ENCODE measurements around the gene RSL24D1.

RSL24D1 gene

GRCh38 chr15:55196458-55197361 lies at the start of gene RSL24D1:
RSL24D1 (minus strand) TSS chr15:55196941; CDS start chr15:55196890, 51 bp downstream.
- peak within 1 kb of the TSS; percentile 99 for H3K9ac ChIP-seq (ENCODE audit: low read depth, low read length)
- H3K4me1 ChIP-seq (ENCODE audit: control insufficient read depth, insufficient read depth, low read length), result peaks cover 7% of the 10 kb centered on the region
- no peaks in the 10 kb centered on the region for H3K27me3 ChIP-seq (ENCODE audit: control insufficient read depth, insufficient read depth, low read length)
- H3K4me3 ChIP-seq (ENCODE audit: low read depth, low read length), result peak within 1 kb of the TSS; percentile 97
- no peaks in the 10 kb centered on the region for H3K9me3 ChIP-seq (ENCODE audit: control insufficient read depth, insufficient read depth, low read length)
- peaks cover 4% of the 10 kb centered on the region for H3K36me3 ChIP-seq (ENCODE audit: control insufficient read depth, insufficient read depth, low read length)

GRCh38 chr15:55245059-55245458 lies 48.3 kb upstream of the RSL24D1 start:
- H3K4me1 ChIP-seq (ENCODE audit: control insufficient read depth, insufficient read depth, low read length), result peaks cover 2% of the 10 kb centered on the region

GRCh38 chr15:55241891-55242290 lies 45.1 kb upstream of the RSL24D1 start:
- Histone ChIP-seq H3K9ac (ENCODE audit: low read depth, low read length) (no peak overlapping the region), H3K4me3 (ENCODE audit: low read depth, low read length) (no peak overlapping the region), H3K9me3 (ENCODE audit: control insufficient read depth, insufficient read depth, low read length) (no peaks in the 10 kb centered on the region), H3K36me3 (ENCODE audit: control insufficient read depth, insufficient read depth, low read length) (no peaks in the 10 kb centered on the region), H3K4me1 (ENCODE audit: control insufficient read depth, insufficient read depth, low read length) (no peaks in the 10 kb centered on the region), H3K27me3 (ENCODE audit: control insufficient read depth, insufficient read depth, low read length) (no peaks in the 10 kb centered on the region)

More at GRCh38 chr15:55245059-55245458, 48.3 kb upstream of the RSL24D1 start:
- Histone ChIP-seq H3K9me3 (ENCODE audit: control insufficient read depth, insufficient read depth, low read length) (no peaks in the 10 kb centered on the region), H3K27me3 (ENCODE audit: control insufficient read depth, insufficient read depth, low read length) (no peaks in the 10 kb centered on the region), H3K36me3 (ENCODE audit: control insufficient read depth, insufficient read depth, low read length) (no peaks in the 10 kb centered on the region), H3K4me3 (ENCODE audit: low read depth, low read length) (no peak overlapping the region), H3K9ac (ENCODE audit: low read depth, low read length) (no peak overlapping the region)

- H3K9ac ChIP-seq (ENCODE audit: low read depth, low read length), result no peak overlapping the region
- H3K9me3 ChIP-seq (ENCODE audit: control insufficient read depth, insufficient read depth, low read length), result no peaks in the 10 kb centered on the region
- H3K4me1 ChIP-seq (ENCODE audit: control insufficient read depth, insufficient read depth, low read length), result no peaks in the 10 kb centered on the region
- H3K27me3 ChIP-seq (ENCODE audit: control insufficient read depth, insufficient read depth, low read length), result no peaks in the 10 kb centered on the region
- no peaks in the 10 kb centered on the region for H3K36me3 ChIP-seq (ENCODE audit: control insufficient read depth, insufficient read depth, low read length)
- no peak overlapping the region for H3K4me3 ChIP-seq (ENCODE audit: low read depth, low read length)
Measured at GRCh38 chr15:55241186-55241585, 44.4 kb upstream of the RSL24D1 start.

- H3K27me3 ChIP-seq (ENCODE audit: control insufficient read depth, insufficient read depth, low read length), result no peaks in the 10 kb centered on the region
- no peak overlapping the region for H3K4me3 ChIP-seq (ENCODE audit: low read depth, low read length)
- no peaks in the 10 kb centered on the region for H3K4me1 ChIP-seq (ENCODE audit: control insufficient read depth, insufficient read depth, low read length)
- no peaks in the 10 kb centered on the region for H3K9me3 ChIP-seq (ENCODE audit: control insufficient read depth, insufficient read depth, low read length)
- no peaks in the 10 kb centered on the region for H3K36me3 ChIP-seq (ENCODE audit: control insufficient read depth, insufficient read depth, low read length)
- H3K9ac ChIP-seq (ENCODE audit: low read depth, low read length), result no peak overlapping the region
Measured at GRCh38 chr15:55240125-55240760, 43.5 kb upstream of the RSL24D1 start.

GRCh38 chr15:55239440-55240124 lies 42.8 kb upstream of the RSL24D1 start:
- Histone ChIP-seq H3K9ac (ENCODE audit: low read depth, low read length) (no peak overlapping the region), H3K36me3 (ENCODE audit: control insufficient read depth, insufficient read depth, low read length) (no peaks in the 10 kb centered on the region), H3K4me1 (ENCODE audit: control insufficient read depth, insufficient read depth, low read length) (no peaks in the 10 kb centered on the region), H3K9me3 (ENCODE audit: control insufficient read depth, insufficient read depth, low read length) (no peaks in the 10 kb centered on the region), H3K4me3 (ENCODE audit: low read depth, low read length) (no peak overlapping the region), H3K27me3 (ENCODE audit: control insufficient read depth, insufficient read depth, low read length) (no peaks in the 10 kb centered on the region)

- H3K36me3 ChIP-seq (ENCODE audit: control insufficient read depth, insufficient read depth, low read length), result no peaks in the 10 kb centered on the region
Measured at GRCh38 chr15:55238877-55239276, 42.1 kb upstream of the RSL24D1 start.

GRCh38 chr15:55237219-55238130 lies 40.7 kb upstream of the RSL24D1 start:
- Histone ChIP-seq H3K9ac (ENCODE audit: low read depth, low read length) (no peak overlapping the region), H3K4me1 (ENCODE audit: control insufficient read depth, insufficient read depth, low read length) (no peaks in the 10 kb centered on the region), H3K27me3 (ENCODE audit: control insufficient read depth, insufficient read depth, low read length) (no peaks in the 10 kb centered on the region), H3K9me3 (ENCODE audit: control insufficient read depth, insufficient read depth, low read length) (no peaks in the 10 kb centered on the region), H3K36me3 (ENCODE audit: control insufficient read depth, insufficient read depth, low read length) (no peaks in the 10 kb centered on the region), H3K4me3 (ENCODE audit: low read depth, low read length) (no peak overlapping the region)

More at GRCh38 chr15:55238877-55239276, 42.1 kb upstream of the RSL24D1 start:
- Histone ChIP-seq H3K4me3 (ENCODE audit: low read depth, low read length) (no peak overlapping the region), H3K9me3 (ENCODE audit: control insufficient read depth, insufficient read depth, low read length) (no peaks in the 10 kb centered on the region), H3K4me1 (ENCODE audit: control insufficient read depth, insufficient read depth, low read length) (no peaks in the 10 kb centered on the region), H3K9ac (ENCODE audit: low read depth, low read length) (no peak overlapping the region), H3K27me3 (ENCODE audit: control insufficient read depth, insufficient read depth, low read length) (no peaks in the 10 kb centered on the region)

- Histone ChIP-seq H3K9me3 (ENCODE audit: control insufficient read depth, insufficient read depth, low read length) (no peaks in the 10 kb centered on the region), H3K36me3 (ENCODE audit: control insufficient read depth, insufficient read depth, low read length) (no peaks in the 10 kb centered on the region), H3K9ac (ENCODE audit: low read depth, low read length) (no peak overlapping the region), H3K4me3 (ENCODE audit: low read depth, low read length) (no peak overlapping the region), H3K4me1 (ENCODE audit: control insufficient read depth, insufficient read depth, low read length) (no peaks in the 10 kb centered on the region), H3K27me3 (ENCODE audit: control insufficient read depth, insufficient read depth, low read length) (no peaks in the 10 kb centered on the region)
Measured at GRCh38 chr15:55235546-55236036, 38.9 kb upstream of the RSL24D1 start.

- H3K9me3 ChIP-seq (ENCODE audit: control insufficient read depth, insufficient read depth, low read length), result no peaks in the 10 kb centered on the region
- H3K9ac ChIP-seq (ENCODE audit: low read depth, low read length), result no peak overlapping the region
- no peaks in the 10 kb centered on the region for H3K36me3 ChIP-seq (ENCODE audit: control insufficient read depth, insufficient read depth, low read length)
- H3K27me3 ChIP-seq (ENCODE audit: control insufficient read depth, insufficient read depth, low read length), result no peaks in the 10 kb centered on the region
- H3K4me1 ChIP-seq (ENCODE audit: control insufficient read depth, insufficient read depth, low read length), result no peaks in the 10 kb centered on the region
- H3K4me3 ChIP-seq (ENCODE audit: low read depth, low read length), result no peak overlapping the region
Measured at GRCh38 chr15:55234800-55235104, 38.0 kb upstream of the RSL24D1 start.

Measured in iPS-15b (cell line).